Stimulated activated CD4-positive, alpha-beta T cell treated with anti-CD3 and anti-CD28 coated beads, TNF-alpha, amount 100 ng/mL, for 48 hours (primary cell): Measurements from ENCODE around the gene WDR83.
"Not testable (repeated sequence)": the region's sequence is repeated elsewhere in the genome, so short reads cannot be mapped to it uniquely, and the experiment has no call there.

ENCODE experiments used
- DNase-seq, 3 donors: peaks; one replicate each; pipeline ENCODE4 v3.0.0-alpha.2; 2020; ENCODE audit warnings: low read depth in 3 of 3

The WDR83 gene, protein sequence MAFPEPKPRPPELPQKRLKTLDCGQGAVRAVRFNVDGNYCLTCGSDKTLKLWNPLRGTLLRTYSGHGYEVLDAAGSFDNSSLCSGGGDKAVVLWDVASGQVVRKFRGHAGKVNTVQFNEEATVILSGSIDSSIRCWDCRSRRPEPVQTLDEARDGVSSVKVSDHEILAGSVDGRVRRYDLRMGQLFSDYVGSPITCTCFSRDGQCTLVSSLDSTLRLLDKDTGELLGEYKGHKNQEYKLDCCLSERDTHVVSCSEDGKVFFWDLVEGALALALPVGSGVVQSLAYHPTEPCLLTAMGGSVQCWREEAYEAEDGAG

GRCh38 chr19:12666265-12667048 is at the start of gene WDR83, which contains the start of gene MAN2B1:
Gene WDR83, plus strand, starts transcription at chr19:12666807. Its CDS starts 2,984 bp downstream, at chr19:12669791.
Gene MAN2B1, minus strand, starts transcription at chr19:12666742. Its CDS starts 41 bp downstream, at chr19:12666701.
- DNase-seq, result peak in 2 of 3 donors; percentile 62 to 85

- DNase-seq, result no peak
Measured at GRCh38 chr19:12617646-12618045, 49.0 kb upstream of the WDR83 start.

- not testable (repeated sequence) for DNase-seq
Measured at GRCh38 chr19:12621253-12622024, 45.2 kb upstream of the WDR83 start.

DNA sequence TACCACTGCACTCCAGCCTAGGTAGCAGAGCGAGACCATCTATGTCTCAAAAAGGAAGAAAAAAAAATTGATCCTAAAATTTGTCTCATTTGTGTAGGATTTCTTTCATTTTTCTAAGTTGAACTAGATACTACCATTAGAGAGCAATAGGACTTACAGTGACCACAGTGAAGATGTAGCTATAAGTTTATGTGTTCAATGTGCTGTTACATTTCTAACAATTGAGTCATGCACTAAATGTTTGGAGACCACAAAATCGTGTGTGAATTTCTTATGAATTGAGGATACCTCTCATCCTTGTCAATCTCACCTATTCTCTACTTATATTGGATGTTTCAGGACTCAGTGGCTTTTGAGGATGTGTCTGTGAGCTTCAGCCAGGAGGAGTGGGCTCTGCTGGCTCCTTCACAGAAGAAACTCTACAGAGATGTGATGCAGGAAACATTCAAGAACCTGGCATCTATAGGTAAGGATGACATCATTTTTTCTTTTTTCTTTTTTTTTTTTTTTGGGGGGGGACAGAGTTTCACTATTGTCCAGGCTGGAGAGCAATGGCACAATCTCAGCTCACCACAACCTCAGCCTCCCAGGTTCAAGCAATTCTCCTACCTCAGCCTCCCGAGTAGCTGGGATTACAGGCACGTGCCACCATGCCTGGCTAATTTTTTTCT is 43.1 kb upstream of the WDR83 start:
- no peak for DNase-seq

DNA sequence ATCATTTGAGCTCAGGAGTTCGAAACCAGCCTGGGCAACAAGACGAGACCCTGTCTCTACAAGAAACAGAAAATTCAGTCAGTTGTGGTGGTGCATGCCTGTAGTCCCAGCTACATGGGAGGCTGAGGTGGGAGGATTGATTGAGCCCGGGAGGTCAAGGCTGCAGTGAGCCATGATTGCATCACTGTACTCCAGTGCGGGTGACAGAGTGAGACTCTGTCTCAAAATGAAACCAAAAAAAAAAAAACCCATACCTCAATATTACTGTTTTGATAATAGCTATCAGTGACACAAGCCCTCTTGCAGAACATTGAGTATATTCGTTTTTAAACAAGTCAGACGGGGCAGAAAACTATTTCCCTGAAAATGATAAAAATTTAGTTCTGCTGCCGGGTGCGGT is 39.6 kb upstream of the WDR83 start:
- DNase-seq, result no peak

- DNase-seq, result no peak
Measured at GRCh38 chr19:12628040-12629022, 38.3 kb upstream of the WDR83 start.

GRCh38 chr19:12629215-12629614 is 37.4 kb upstream of the WDR83 start:
- DNase-seq, result no peak

DNA sequence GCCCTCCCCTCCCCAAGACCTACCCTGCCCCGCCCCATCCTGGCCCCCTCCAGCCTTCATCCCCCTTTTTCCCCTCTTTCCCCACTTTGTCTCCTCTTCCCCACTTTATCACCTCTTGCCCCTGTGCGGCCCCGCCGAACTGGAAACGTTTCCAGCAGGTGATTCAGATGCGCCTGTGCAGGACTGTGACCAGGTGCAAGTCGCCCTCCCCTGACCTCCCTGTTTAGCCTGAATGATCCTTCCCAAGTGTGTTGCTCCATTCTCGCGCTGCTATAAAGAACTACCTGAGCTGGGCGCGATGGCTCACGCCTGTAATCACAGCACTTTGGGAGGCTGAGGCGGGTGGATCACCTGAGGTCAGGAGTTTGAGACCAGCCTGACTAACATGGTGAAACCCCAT is 30.0 kb upstream of the WDR83 start:
- DNase-seq, result no peak

GRCh38 chr19:12638611-12639182 is 27.9 kb upstream of the WDR83 start:
- DNase-seq, result no peak

DNA sequence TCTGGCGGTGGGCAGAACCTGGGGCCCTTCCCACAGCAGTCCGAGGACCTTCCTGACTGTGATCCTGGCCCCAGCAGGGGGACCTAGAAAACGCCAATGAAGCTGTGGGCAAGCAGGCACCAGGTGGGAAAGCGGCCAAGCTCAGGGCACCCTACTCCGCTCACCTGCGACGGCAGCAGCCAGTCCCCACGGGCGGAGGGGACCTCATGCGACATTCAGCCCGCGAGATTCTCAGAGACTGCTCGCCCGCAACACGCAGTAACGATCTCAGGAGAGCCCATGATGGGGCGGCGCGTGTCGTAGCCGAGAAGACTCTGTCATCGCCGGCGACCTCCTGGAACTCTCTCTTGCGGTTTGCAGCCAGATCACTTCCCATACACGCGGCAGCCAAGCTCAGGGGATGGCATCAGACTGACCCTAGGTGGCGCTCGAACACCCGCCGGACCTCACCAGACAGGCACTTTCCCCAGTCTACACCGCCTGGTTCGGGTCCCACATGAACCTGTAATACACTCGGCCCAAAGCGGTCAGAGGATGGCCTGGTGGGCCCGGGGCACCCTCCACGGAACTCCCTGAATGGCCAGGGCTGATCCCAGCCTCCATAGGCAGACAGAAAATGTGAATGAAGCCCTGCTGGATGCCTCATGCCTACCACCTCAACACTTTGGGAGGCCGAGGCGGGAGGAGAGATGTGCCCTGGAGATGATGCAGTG is 26.6 kb upstream of the WDR83 start:
- DNase-seq, result peak; percentile 75 to 84 (median 82)

- no peak for DNase-seq
Measured at GRCh38 chr19:12641456-12641855, 25.2 kb upstream of the WDR83 start.

GRCh38 chr19:12642506-12642905 is 24.1 kb upstream of the WDR83 start:
- DNase-seq, result no peak

GRCh38 chr19:12643716-12644115 is 22.9 kb upstream of the WDR83 start:
- DNase-seq, result not testable (repeated sequence)

GRCh38 chr19:12646551-12646950 is 20.1 kb upstream of the WDR83 start:
- no peak for DNase-seq

GRCh38 chr19:12647047-12647446 is 19.6 kb upstream of the WDR83 start:
- no peak for DNase-seq

DNA sequence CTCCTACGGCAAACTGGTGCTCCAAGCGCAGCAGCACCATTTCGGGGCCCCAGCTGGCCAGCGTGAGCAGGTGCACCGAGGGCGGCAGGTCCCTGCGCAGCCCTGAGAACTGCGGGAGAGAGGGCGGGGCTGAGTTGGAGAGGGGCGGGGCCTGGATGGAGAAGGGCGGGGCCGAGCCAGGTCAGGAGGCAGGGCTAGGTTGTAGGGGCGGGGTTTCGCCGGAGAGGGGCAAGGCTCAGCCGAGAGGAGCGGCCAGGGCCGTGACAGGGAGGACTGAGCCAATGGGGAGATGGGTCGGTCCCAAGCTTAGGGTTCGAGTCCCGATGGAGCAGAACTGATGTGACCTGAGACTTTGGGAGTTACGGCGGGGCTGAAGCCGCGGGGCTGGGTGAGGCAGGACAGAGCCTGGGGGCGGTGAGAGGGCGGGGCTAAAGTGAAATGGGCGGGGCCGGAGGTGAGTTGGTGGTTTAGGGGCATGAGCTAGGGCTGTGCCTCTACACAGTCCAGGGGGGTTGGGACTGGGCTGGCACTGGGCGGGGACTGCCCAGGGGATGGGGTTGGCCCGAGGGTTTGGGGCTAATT is 19.0 kb upstream of the WDR83 start:
- DNase-seq, result peak in 1 of 3 donors; percentile 54

GRCh38 chr19:12648088-12648487 is 18.5 kb upstream of the WDR83 start:
- no peak for DNase-seq

DNA sequence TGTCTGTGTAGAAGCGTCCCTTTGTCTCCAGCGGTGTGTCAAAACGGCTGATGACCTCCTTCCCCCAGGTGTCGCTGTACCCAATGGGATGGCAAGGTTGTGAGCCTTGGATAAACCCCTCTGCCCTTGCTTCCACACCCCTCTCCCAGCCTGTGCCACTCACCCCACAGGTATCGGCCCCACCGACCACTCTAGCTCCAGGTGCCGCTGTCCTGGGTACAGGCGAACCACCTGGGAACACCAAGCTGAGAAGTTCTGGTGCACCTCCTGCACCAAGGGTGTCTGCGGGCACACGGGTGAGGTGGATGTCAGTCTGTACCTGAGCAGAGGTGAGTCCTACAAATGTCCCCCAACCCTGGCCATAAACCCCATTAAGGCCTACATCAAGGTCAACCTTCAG is 16.7 kb upstream of the WDR83 start:
- no peak for DNase-seq

GRCh38 chr19:12652219-12652618 is 14.4 kb upstream of the WDR83 start:
- no peak for DNase-seq
